K562 (cell line): ENCODE results near the gene CBL. TPM values are rescaled to one million over a fixed set of nuclear protein-coding genes. Genes with fewer than 3 reads are reported as not detected.

Experiments used
- CEBPB ChIP-seq: fragments of 450-650 bp; IDR thresholded peaks from 2 replicates; pipeline ENCODE4 v1.6.1; 2016; ENCODE audit warnings: missing genetic modification characterization, missing compliant biosample characterization
- CTCF ChIP-seq, 3 experiments: IDR thresholded peaks in 2 of 3; conservative IDR thresholded peaks in 1 of 3; 2 replicates each; pipeline ENCODE4 v1.5.1; 2011 to 2012; ENCODE audit warnings: low read length in 3 of 3, mild to moderate bottlenecking in 3 of 3, control low read depth in 2 of 3, improper control_type of control experiment in 1 of 3, inconsistent platforms in 1 of 3, low read depth in 1 of 3, mixed read lengths in 1 of 3, moderate library complexity in 1 of 3; ENCODE audit not compliant: insufficient read depth in 2 of 3
- GTF2F1 ChIP-seq: IDR thresholded peaks from 2 replicates; pipeline ENCODE4 v1.6.1; 2011; ENCODE audit warnings: low read depth, low read length, improper control_type of control experiment
- KLF13 ChIP-seq: fragments of 450-650 bp; IDR thresholded peaks from 2 replicates; pipeline ENCODE4 v1.6.1; 2016; ENCODE audit warnings: missing genetic modification characterization, low read depth, mild to moderate bottlenecking, missing compliant biosample characterization, moderate library complexity, borderline replicate concordance
- MAFK ChIP-seq: IDR thresholded peaks from 2 replicates; pipeline ENCODE4 v1.6.1; 2011; ENCODE audit warnings: low read length, improper control_type of control experiment
- MCM3 ChIP-seq: fragments of 450-650 bp; IDR thresholded peaks from 2 replicates; pipeline ENCODE4 v1.6.1; 2016
- NONO ChIP-seq, 2 experiments: fragments of 200-400 bp in 1 of 2; fragments of 450-650 bp in 1 of 2; formaldehyde crosslinking in 1 of 2; IDR thresholded peaks; 2 replicates each; pipeline ENCODE4 v1.6.1; 2017; ENCODE audit warnings: low read depth in 2 of 2, mild to moderate bottlenecking in 2 of 2, moderate library complexity in 2 of 2, low read length in 1 of 2
- NR0B1 ChIP-seq: fragments of 450-650 bp; IDR thresholded peaks from one replicate; pipeline ENCODE4 v1.6.1; 2018; ENCODE audit warnings: mild to moderate bottlenecking, moderate library complexity; ENCODE audit not compliant: partially characterized antibody
- SMAD3 ChIP-seq: fragments of 450-650 bp; formaldehyde crosslinking; conservative IDR thresholded peaks from 2 replicates; pipeline ENCODE4 v1.4.0; 2020; ENCODE audit warnings: mild to moderate bottlenecking
- TCF3 ChIP-seq: sonication (generic); formaldehyde crosslinking; IDR thresholded peaks from 2 replicates; pipeline ENCODE4 v1.4.0; 2020; ENCODE audit warnings: mild to moderate bottlenecking, missing genetic modification reagents
- U2AF1 ChIP-seq: fragments of 200-400 bp; formaldehyde crosslinking; optimal IDR thresholded peaks from 2 replicates; pipeline ENCODE3; 2017; ENCODE audit warnings: mild to moderate bottlenecking, low read depth, low read length, moderate library complexity
- YY1 ChIP-seq, 3 experiments: IDR thresholded peaks; 2 replicates each; pipeline ENCODE4 v1.6.1; 2011; ENCODE audit warnings: low read length in 2 of 3, mild to moderate bottlenecking in 2 of 3, moderate library complexity in 2 of 3, borderline replicate concordance in 1 of 3, control low read depth in 1 of 3, low read depth in 1 of 3; ENCODE audit not compliant: insufficient read depth in 3 of 3, insufficient replicate concordance in 2 of 3, control insufficient read depth in 1 of 3, insufficient read length in 1 of 3; ENCODE audit errors: extremely low read depth in 1 of 3
- ZNF707 ChIP-seq: fragments of 250-450 bp; sonication (Bioruptor Pico); conservative IDR thresholded peaks from 2 replicates; pipeline ENCODE4 v1.8.0; 2022; ENCODE audit warnings: inconsistent platforms, mild to moderate bottlenecking, moderate library complexity
- polyA plus RNA-seq, 8 experiments: library from polyadenylated mRNA; depleted of rRNA in 4 of 8; stranded (reverse) in 5 of 8; unstranded in 3 of 8; fragments of >200 nt; fragmentation: Nextera tagmentation in 2 of 8; fragmentation: Illumina TruSeq in 1 of 8; extraction: Ambion mirVana in 2 of 8; extraction: Trizol in 1 of 8; gene quantifications; 2 replicates each; pipeline versions ENCODE4 v1.2.1 to v1.2.3, GENCODE V29; 2011 to 2014; ENCODE audit warnings: inconsistent platforms in 1 of 8, missing spikeins in 1 of 8
- total RNA-seq, 7 experiments: library from RNA; depleted of rRNA in 6 of 7; stranded (reverse); fragments of >200 nt in 6 of 7; fragmentation: Illumina TruSeq in 2 of 7; extraction: Trizol in 2 of 7; gene quantifications; 2 replicates each; pipeline versions ENCODE4 v1.2.1 to v1.2.3, GENCODE V29; 2011 to 2021; ENCODE audit warnings: low replicate concordance in 1 of 7
- TF ChIP-seq, protein P1 (sequence below), 2 experiments: fragments of 150-350 bp in 1 of 2; IDR thresholded peaks; 2 replicates each; pipeline ENCODE4 v1.6.1; 2012 to 2016; ENCODE audit warnings: low read depth in 2 of 2, low read length in 2 of 2, mild to moderate bottlenecking in 1 of 2, moderate library complexity in 1 of 2
- TF ChIP-seq, protein P2 (sequence below): fragments of 450-650 bp; formaldehyde crosslinking; IDR thresholded peaks from 2 replicates; pipeline ENCODE4 v1.4.0; 2020; ENCODE audit warnings: mild to moderate bottlenecking
- TF ChIP-seq, protein P3 (sequence below): IDR thresholded peaks from 2 replicates; pipeline ENCODE4 v1.6.1; 2011; ENCODE audit warnings: borderline replicate concordance, low read depth, mild to moderate bottlenecking, moderate library complexity, low read length; ENCODE audit not compliant: insufficient read depth, poor library complexity, severe bottlenecking

The CBL gene
- total and polyA plus RNA-seq, 9 of the 15 experiments (the other 6 are each of a cell fraction or from before 2014, with no cell fraction given), result 3.2 to 24.9 (median 9.9) TPM

- TF ChIP-seq NR0B1 (no peak), ZNF707 (CRISPR knock-in tag) (no peak), CTCF (IDR thresholded peaks at IDR 0.05 in 2 of 3, conservative IDR thresholded peaks at IDR 0.05 in 1 of 3; ENCODE audit: insufficient read depth in 2 of 3, low read depth in 1 of 3, low read length in 3 of 3) (peak; percentile 85 to 93 (median 90)), KLF13 (tag) (no peak), SMAD3 (no peak), NONO (IDR thresholded peaks at IDR 0.05; ENCODE audit: low read depth in 2 of 2, low read length in 1 of 2) (no peak), YY1 (IDR thresholded peaks at IDR 0.05; ENCODE audit: borderline replicate concordance in 1 of 3, control insufficient read depth in 1 of 3, extremely low read depth in 1 of 3, insufficient read depth in 3 of 3, insufficient read length in 1 of 3, insufficient replicate concordance in 2 of 3, low read depth in 1 of 3, low read length in 2 of 3) (peak in 2 of 3 experiments; percentile 20 to 40), MCM3 (no peak), CEBPB (no peak), GTF2F1 (0 out of 2 replicates have a peak, but pooled peaks have one; percentile 45), U2AF1 (no peak), TCF3 (CRISPR knock-in tag) (no peak), MAFK (0 out of 2 replicates have a peak, but pooled peaks have one; percentile 6)
- TF ChIP-seq, protein P1, sequence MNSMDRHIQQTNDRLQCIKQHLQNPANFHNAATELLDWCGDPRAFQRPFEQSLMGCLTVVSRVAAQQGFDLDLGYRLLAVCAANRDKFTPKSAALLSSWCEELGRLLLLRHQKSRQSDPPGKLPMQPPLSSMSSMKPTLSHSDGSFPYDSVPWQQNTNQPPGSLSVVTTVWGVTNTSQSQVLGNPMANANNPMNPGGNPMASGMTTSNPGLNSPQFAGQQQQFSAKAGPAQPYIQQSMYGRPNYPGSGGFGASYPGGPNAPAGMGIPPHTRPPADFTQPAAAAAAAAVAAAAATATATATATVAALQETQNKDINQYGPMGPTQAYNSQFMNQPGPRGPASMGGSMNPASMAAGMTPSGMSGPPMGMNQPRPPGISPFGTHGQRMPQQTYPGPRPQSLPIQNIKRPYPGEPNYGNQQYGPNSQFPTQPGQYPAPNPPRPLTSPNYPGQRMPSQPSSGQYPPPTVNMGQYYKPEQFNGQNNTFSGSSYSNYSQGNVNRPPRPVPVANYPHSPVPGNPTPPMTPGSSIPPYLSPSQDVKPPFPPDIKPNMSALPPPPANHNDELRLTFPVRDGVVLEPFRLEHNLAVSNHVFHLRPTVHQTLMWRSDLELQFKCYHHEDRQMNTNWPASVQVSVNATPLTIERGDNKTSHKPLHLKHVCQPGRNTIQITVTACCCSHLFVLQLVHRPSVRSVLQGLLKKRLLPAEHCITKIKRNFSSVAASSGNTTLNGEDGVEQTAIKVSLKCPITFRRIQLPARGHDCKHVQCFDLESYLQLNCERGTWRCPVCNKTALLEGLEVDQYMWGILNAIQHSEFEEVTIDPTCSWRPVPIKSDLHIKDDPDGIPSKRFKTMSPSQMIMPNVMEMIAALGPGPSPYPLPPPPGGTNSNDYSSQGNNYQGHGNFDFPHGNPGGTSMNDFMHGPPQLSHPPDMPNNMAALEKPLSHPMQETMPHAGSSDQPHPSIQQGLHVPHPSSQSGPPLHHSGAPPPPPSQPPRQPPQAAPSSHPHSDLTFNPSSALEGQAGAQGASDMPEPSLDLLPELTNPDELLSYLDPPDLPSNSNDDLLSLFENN (IDR thresholded peaks at IDR 0.05; ENCODE audit: low read depth in 2 of 2, low read length in 2 of 2), result peak in 1 of 2 experiments; percentile 17; a peak in 1 of 4 replicates
- TF ChIP-seq, protein P2, sequence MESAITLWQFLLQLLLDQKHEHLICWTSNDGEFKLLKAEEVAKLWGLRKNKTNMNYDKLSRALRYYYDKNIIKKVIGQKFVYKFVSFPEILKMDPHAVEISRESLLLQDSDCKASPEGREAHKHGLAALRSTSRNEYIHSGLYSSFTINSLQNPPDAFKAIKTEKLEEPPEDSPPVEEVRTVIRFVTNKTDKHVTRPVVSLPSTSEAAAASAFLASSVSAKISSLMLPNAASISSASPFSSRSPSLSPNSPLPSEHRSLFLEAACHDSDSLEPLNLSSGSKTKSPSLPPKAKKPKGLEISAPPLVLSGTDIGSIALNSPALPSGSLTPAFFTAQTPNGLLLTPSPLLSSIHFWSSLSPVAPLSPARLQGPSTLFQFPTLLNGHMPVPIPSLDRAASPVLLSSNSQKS (CRISPR knock-in tag), result no peak
- TF ChIP-seq, protein P3, sequence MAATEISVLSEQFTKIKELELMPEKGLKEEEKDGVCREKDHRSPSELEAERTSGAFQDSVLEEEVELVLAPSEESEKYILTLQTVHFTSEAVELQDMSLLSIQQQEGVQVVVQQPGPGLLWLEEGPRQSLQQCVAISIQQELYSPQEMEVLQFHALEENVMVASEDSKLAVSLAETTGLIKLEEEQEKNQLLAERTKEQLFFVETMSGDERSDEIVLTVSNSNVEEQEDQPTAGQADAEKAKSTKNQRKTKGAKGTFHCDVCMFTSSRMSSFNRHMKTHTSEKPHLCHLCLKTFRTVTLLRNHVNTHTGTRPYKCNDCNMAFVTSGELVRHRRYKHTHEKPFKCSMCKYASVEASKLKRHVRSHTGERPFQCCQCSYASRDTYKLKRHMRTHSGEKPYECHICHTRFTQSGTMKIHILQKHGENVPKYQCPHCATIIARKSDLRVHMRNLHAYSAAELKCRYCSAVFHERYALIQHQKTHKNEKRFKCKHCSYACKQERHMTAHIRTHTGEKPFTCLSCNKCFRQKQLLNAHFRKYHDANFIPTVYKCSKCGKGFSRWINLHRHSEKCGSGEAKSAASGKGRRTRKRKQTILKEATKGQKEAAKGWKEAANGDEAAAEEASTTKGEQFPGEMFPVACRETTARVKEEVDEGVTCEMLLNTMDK, result peak; percentile 71
Observed at GRCh38 chr11:119338318-119338890, 132.3 kb downstream of the CBL start (continued).
